NCI-H1694 treated with DMSO at 0.1 percent for 48 hours (cell line): ENCODE results near the gene TFDP1.
"Not testable (repeated sequence)": the region's sequence is repeated elsewhere in the genome, so short reads cannot be mapped to it uniquely, and the experiment has no call there.

ENCODE experiments used
- DNase-seq: peaks from one replicate; lab custom pipeline; 2025; lab: John Stamatoyannopoulos, UW

The TFDP1 gene

GRCh38 chr13:113618455-113618854 is 33.9 kb downstream of the TFDP1 start:
- DNase-seq: no peak

GRCh38 chr13:113620036-113620796 is 35.7 kb downstream of the TFDP1 start:
- peak; percentile 8 for DNase-seq

- no peak for DNase-seq
These were observed 36.5 kb downstream of the TFDP1 start for GRCh38 chr13:113621046-113621445.

- DNase-seq: not testable (repeated sequence)
These were observed 36.9 kb downstream of the TFDP1 start for GRCh38 chr13:113621498-113621897.

GRCh38 chr13:113621986-113622550 is 37.5 kb downstream of the TFDP1 start:
- not testable (repeated sequence) for DNase-seq

- no peak for DNase-seq
These were observed 38.4 kb downstream of the TFDP1 start for GRCh38 chr13:113622791-113623490.

GRCh38 chr13:113623491-113624234 is 39.1 kb downstream of the TFDP1 start:
- DNase-seq: no peak

- no peak for DNase-seq
These were observed 39.7 kb downstream of the TFDP1 start for GRCh38 chr13:113624235-113624587.

GRCh38 chr13:113624640-113625304 is 40.2 kb downstream of the TFDP1 start:
- DNase-seq: not testable (repeated sequence)

GRCh38 chr13:113625965-113626721 is 41.6 kb downstream of the TFDP1 start:
- DNase-seq: no peak

GRCh38 chr13:113627136-113627535 is 42.6 kb downstream of the TFDP1 start:
- DNase-seq: no peak

GRCh38 chr13:113628291-113629270 is 44.0 kb downstream of the TFDP1 start:
- DNase-seq: no peak

- DNase-seq: no peak
These were observed 45.3 kb downstream of the TFDP1 start for GRCh38 chr13:113629866-113630265.

GRCh38 chr13:113630296-113630695 is 45.7 kb downstream of the TFDP1 start:
- DNase-seq: no peak

GRCh38 chr13:113630804-113631203 is 46.3 kb downstream of the TFDP1 start:
- DNase-seq: no peak

GRCh38 chr13:113631341-113632095 is 47.0 kb downstream of the TFDP1 start:
- DNase-seq: no peak

GRCh38 chr13:113632706-113633484 is 48.3 kb downstream of the TFDP1 start:
- no peak for DNase-seq

- no peak for DNase-seq
These were observed 48.9 kb downstream of the TFDP1 start for GRCh38 chr13:113633485-113633873.
